Prostate gland (tissue), 2 donors: Measurements from ENCODE around the gene ATG7.

Experiments
- POLR2A ChIP-seq: fragments of 450-650 bp; IDR thresholded peaks from one replicate; pipeline ENCODE4 v1.6.1; 2016; ENCODE audit warnings: antibody characterized with exemption, mild to moderate bottlenecking
- TF ChIP-seq, protein P1 (sequence below), 4 experiments: fragments of 200-600 bp in 2 of 4; fragments of 450-650 bp in 2 of 4; sonication (generic) in 2 of 4; IDR thresholded peaks; 1 replicate in 3 of 4; 2 replicates in 1 of 4; pipeline ENCODE4 v1.5.1; 2016 to 2019; ENCODE audit warnings: antibody characterized with exemption in 4 of 4, mild to moderate bottlenecking in 2 of 4, moderate library complexity in 2 of 4

DNA sequence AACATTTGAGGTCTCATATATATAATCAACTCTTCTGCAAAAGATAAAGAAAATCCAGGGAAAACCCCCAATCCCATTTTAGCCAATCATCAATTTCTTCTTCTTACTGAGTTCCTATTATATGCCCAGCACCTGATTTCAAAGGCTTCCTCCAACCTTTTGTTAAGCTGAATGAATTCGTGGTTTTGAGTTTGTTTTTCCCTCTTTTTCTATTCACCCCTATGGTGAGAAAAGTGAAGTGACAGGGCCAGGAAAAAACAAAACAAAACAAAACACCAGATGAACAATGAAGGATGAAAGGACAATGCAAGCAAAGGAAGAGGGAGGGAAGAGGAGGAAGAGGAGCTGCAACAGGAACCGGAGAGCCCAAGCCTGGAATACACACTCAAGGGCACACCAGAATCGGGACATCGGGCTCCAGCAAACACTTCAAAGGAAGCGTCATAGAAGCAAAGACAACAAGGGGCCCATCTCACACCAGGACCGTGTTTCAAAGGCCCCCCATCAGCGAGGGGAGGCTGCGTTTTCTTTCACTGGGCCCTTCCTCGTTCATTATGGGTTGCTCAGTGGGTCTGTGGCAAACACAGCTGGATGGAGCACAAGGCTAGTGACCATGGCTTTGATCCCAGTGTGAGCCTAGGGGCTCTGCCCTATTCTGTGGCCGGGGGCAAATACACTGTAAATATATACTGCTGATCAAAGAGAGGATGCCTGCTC lies 321.3 kb downstream of the ATG7 start:
- TF ChIP-seq, protein P1, sequence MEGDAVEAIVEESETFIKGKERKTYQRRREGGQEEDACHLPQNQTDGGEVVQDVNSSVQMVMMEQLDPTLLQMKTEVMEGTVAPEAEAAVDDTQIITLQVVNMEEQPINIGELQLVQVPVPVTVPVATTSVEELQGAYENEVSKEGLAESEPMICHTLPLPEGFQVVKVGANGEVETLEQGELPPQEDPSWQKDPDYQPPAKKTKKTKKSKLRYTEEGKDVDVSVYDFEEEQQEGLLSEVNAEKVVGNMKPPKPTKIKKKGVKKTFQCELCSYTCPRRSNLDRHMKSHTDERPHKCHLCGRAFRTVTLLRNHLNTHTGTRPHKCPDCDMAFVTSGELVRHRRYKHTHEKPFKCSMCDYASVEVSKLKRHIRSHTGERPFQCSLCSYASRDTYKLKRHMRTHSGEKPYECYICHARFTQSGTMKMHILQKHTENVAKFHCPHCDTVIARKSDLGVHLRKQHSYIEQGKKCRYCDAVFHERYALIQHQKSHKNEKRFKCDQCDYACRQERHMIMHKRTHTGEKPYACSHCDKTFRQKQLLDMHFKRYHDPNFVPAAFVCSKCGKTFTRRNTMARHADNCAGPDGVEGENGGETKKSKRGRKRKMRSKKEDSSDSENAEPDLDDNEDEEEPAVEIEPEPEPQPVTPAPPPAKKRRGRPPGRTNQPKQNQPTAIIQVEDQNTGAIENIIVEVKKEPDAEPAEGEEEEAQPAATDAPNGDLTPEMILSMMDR (IDR thresholded peaks at IDR 0.05) = no peak
- TF ChIP-seq POLR2A = no peak
